ENCODE data around the gene DYSF.

DNA sequence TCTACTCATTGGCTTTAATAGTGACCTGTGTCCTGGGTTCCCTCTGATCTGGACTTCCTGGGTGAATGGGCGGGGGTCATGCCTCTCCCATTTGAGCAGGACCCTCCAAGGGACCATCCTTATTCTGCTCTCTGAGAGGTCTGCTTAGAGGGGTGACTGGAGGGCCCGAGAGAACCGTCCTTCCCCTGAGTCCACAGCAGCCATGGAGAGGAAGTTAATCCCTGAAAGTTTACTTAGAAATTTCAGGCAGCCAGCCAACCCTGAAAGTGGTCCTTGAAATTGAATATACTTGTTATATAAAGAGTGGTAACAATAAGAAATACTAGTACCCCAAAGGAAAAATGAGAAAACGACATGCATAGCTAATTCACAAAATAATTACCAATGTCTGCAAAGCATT, 226.1 kb downstream of the DYSF start:
- TF ChIP-seq CTCF (IDR thresholded peaks at IDR 0.05) (no peak), EZH2 (IDR thresholded peaks at IDR 0.05; ENCODE audit: borderline replicate concordance, insufficient read depth, low read depth, low read length, poor library complexity, severe bottlenecking) (no peak)

All from B cell (primary cell).